CD4-positive, alpha-beta memory T cell (primary cell): Measurements from ENCODE around the gene ADRM1. TPM values are rescaled to one million over a fixed set of nuclear protein-coding genes. Genes with fewer than 3 reads are reported as not detected.

ENCODE experiments used
- CTCF ChIA-PET: fragments of 350-600 bp; sonication (Branson Sonifier 250); formaldehyde crosslinking; loops from one replicate; lab custom pipeline; 2021; ENCODE audit warnings: inconsistent platforms; ENCODE audit not compliant: partially characterized antibody; lab: Charles Lee
- POLR2A ChIA-PET: fragments of 350-600 bp; sonication (Branson Sonifier 250); formaldehyde crosslinking; loops from one replicate; lab custom pipeline; 2021; ENCODE audit not compliant: partially characterized antibody; lab: Charles Lee
- DNase-seq, 5 donors: peaks; one replicate each; pipeline versions ENCODE4 v3.0.0 to v3.0.0-alpha.2; 2020 to 2022; ENCODE audit warnings: mixed read lengths in 1 of 5
- H3K27ac ChIP-seq: one replicate; pipeline ENCODE4 v1.7.0; 2013; ENCODE audit warnings: low read depth, low read length
- H3K27me3 ChIP-seq: 2 replicates; pipeline ENCODE4 v1.7.0; 2013; ENCODE audit warnings: mild to moderate bottlenecking, low read length, moderate library complexity; ENCODE audit not compliant: insufficient read depth
- H3K36me3 ChIP-seq: 2 replicates; pipeline ENCODE4 v1.7.0; 2013; ENCODE audit warnings: mild to moderate bottlenecking, low read length, moderate library complexity; ENCODE audit not compliant: insufficient read depth
- H3K4me1 ChIP-seq: 2 replicates; pipeline ENCODE4 v1.7.0; 2013; ENCODE audit warnings: mild to moderate bottlenecking, low read length, moderate library complexity; ENCODE audit not compliant: insufficient read depth
- H3K4me3 ChIP-seq, 2 donors: one replicate each; pipeline ENCODE4 v1.7.0; 2013; ENCODE audit warnings: low read length in 2 of 2, mild to moderate bottlenecking in 1 of 2
- H3K9me3 ChIP-seq, 2 donors: one replicate each; pipeline ENCODE4 v1.7.0; 2013; ENCODE audit warnings: low read length in 2 of 2, control low read depth in 1 of 2; ENCODE audit not compliant: control insufficient read depth in 1 of 2
- H3K27ac Mint-ChIP-seq, 7 donors: one replicate each; pipeline ENCODE4 v1.8.0; 2020 to 2021; ENCODE audit warnings: mixed read lengths in 7 of 7, mild to moderate bottlenecking in 6 of 7, inconsistent platforms in 3 of 7, moderate library complexity in 3 of 7
- H3K27me3 Mint-ChIP-seq, 2 donors: one replicate each; pipeline ENCODE4 v1.8.0; 2020 to 2021; ENCODE audit warnings: mixed read lengths in 2 of 2
- H3K36me3 Mint-ChIP-seq, 2 donors: one replicate each; pipeline ENCODE4 v1.8.0; 2020 to 2021; ENCODE audit warnings: mixed read lengths in 2 of 2, inconsistent platforms in 1 of 2, mild to moderate bottlenecking in 1 of 2
- H3K4me1 Mint-ChIP-seq, 4 donors: one replicate each; pipeline ENCODE4 v1.8.0; 2020 to 2021; ENCODE audit warnings: mixed read lengths in 4 of 4, mild to moderate bottlenecking in 1 of 4
- H3K4me3 Mint-ChIP-seq, 8 donors: one replicate each; pipeline ENCODE4 v1.8.0; 2020 to 2021; ENCODE audit warnings: mixed read lengths in 8 of 8, mild to moderate bottlenecking in 7 of 8, moderate library complexity in 6 of 8, inconsistent platforms in 3 of 8
- H3K9me3 Mint-ChIP-seq, 8 donors: one replicate each; pipeline ENCODE4 v1.8.0; 2020 to 2021; ENCODE audit warnings: mixed read lengths in 8 of 8, mild to moderate bottlenecking in 5 of 8, inconsistent platforms in 3 of 8, moderate library complexity in 1 of 8
- intact Hi-C: fragments of 100-400 bp; cut with micrococcal nuclease; formaldehyde crosslinking; loops from one replicate; pipeline ENCODE4 v1.15.1; 2023
- polyA plus RNA-seq, 2 donors: library from polyadenylated mRNA; unstranded; fragments of 300-500 nt; fragmentation: Illumina TruSeq; gene quantifications; one replicate each; pipeline ENCODE4 v1.2.3, GENCODE V29; 2021
- total RNA-seq, 2 experiments: library from RNA; stranded (reverse); gene quantifications; one replicate each; pipeline ENCODE4 v1.2.3, GENCODE V29; 2021

ADRM1 gene
- total and polyA plus RNA-seq, 4 experiments from 2014 or later = 59.4 to 102 (median 79.0) TPM

DNA sequence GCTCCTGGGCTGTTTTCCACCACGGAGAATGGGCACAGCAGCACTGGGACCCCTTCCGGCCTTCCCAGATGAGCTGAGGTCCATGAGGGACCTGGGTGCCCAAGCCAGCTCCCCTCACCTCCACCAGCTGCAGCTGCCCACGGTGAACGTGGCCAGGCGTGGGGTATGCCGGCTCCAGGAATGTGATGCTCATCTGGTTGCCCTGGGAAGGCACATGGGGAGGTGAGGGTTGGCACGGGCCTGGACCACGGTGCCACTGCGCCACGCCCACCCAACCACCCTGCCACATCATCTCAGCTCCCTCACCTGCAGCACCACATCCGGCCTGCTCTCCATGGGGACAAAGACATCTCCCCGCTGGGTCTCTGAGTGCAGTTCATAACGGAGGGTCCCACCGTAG is 23.8 kb downstream of the ADRM1 start:
- Histone ChIP-seq H3K4me3 (no peak overlapping the region), H3K36me3 (no peaks in the 10 kb centered on the region), H3K27me3 (no peaks in the 10 kb centered on the region), H3K4me1 (no peaks in the 10 kb centered on the region), H3K9me3 (no peaks in the 10 kb centered on the region), H3K27ac (no peak overlapping the region)
- Mint-ChIP-seq H3K27ac (no peak overlapping the region), H3K4me3 (no peak overlapping the region), H3K9me3 (peaks cover 0 to 2% (median 0%) of the 10 kb centered on the region in 8 donors), H3K36me3 (no peaks in the 10 kb centered on the region), H3K4me1 (peaks cover 0 to 2% (median 0%) of the 10 kb centered on the region in 4 donors), H3K27me3 (no peaks in the 10 kb centered on the region)
- POLR2A ChIA-PET = no interaction called here
- intact Hi-C loops = no loop called here
- CTCF ChIA-PET = interaction anchor here (0.6 kb wide), 1 partner anchor 71 kb away, joined by 3 read pairs; no protein-coding TSS in a partner anchor
- peak in 1 of 5 donors; percentile 7 for DNase-seq

- ChIA-PET POLR2A (no interaction called here), CTCF (no interaction called here)
- Mint-ChIP-seq H3K4me1 (peaks cover 0 to 2% (median 0%) of the 10 kb centered on the region in 4 donors), H3K36me3 (no peaks in the 10 kb centered on the region), H3K27me3 (no peaks in the 10 kb centered on the region), H3K27ac (no peak overlapping the region), H3K9me3 (peaks cover 0 to 2% (median 0%) of the 10 kb centered on the region in 8 donors), H3K4me3 (no peak overlapping the region)
- intact Hi-C loops = no loop called here
- peak in 1 of 5 donors; percentile 25 for DNase-seq
- Histone ChIP-seq H3K36me3 (no peaks in the 10 kb centered on the region), H3K4me3 (no peak overlapping the region), H3K4me1 (no peaks in the 10 kb centered on the region), H3K9me3 (no peaks in the 10 kb centered on the region), H3K27me3 (no peaks in the 10 kb centered on the region), H3K27ac (no peak overlapping the region)
These were observed 24.3 kb downstream of the ADRM1 start for GRCh38 chr20:62326959-62327725.

- no peaks in the 10 kb centered on the region for H3K4me1 ChIP-seq
- Mint-ChIP-seq H3K9me3 (peaks cover 0 to 2% (median 0%) of the 10 kb centered on the region in 8 donors), H3K27me3 (no peaks in the 10 kb centered on the region), H3K27ac (no peak overlapping the region), H3K36me3 (no peaks in the 10 kb centered on the region), H3K4me3 (no peak overlapping the region), H3K4me1 (peaks cover 0 to 2% (median 0%) of the 10 kb centered on the region in 4 donors)
- H3K4me3 ChIP-seq = no peak overlapping the region
- H3K27me3 ChIP-seq = no peaks in the 10 kb centered on the region
- CTCF ChIA-PET = no interaction called here
- POLR2A ChIA-PET = no interaction called here
- no peak overlapping the region for H3K27ac ChIP-seq
- intact Hi-C loops = no loop called here
- no peaks in the 10 kb centered on the region for H3K9me3 ChIP-seq
- DNase-seq = peak in 1 of 5 donors; percentile 36
- H3K36me3 ChIP-seq = no peaks in the 10 kb centered on the region
These were observed 25.1 kb downstream of the ADRM1 start for GRCh38 chr20:62327726-62328495.

- POLR2A ChIA-PET = no interaction called here
- H3K9me3 Mint-ChIP-seq = peaks cover 0 to 2% (median 0%) of the 10 kb centered on the region in 8 donors
- CTCF ChIA-PET = no interaction called here
- no peaks in the 10 kb centered on the region for H3K4me1 ChIP-seq
- H3K27me3 ChIP-seq = no peaks in the 10 kb centered on the region
- peak in 1 of 5 donors; percentile 14 for DNase-seq
- no peaks in the 10 kb centered on the region for H3K27me3 Mint-ChIP-seq
- no peaks in the 10 kb centered on the region for H3K9me3 ChIP-seq
- no peak overlapping the region for H3K27ac ChIP-seq
- H3K4me1 Mint-ChIP-seq = peaks cover 0 to 2% (median 0%) of the 10 kb centered on the region in 4 donors
- H3K36me3 Mint-ChIP-seq = no peaks in the 10 kb centered on the region
- H3K4me3 Mint-ChIP-seq = no peak overlapping the region
- H3K27ac Mint-ChIP-seq = no peak overlapping the region
- H3K36me3 ChIP-seq = no peaks in the 10 kb centered on the region
- H3K4me3 ChIP-seq = no peak overlapping the region
- intact Hi-C loops = no loop called here
These were observed 26.0 kb downstream of the ADRM1 start for GRCh38 chr20:62328684-62329388.

GRCh38 chr20:62329389-62330377 is 26.9 kb downstream of the ADRM1 start:
- H3K36me3 ChIP-seq = no peaks in the 10 kb centered on the region
- no peak overlapping the region for H3K4me3 ChIP-seq
- Mint-ChIP-seq H3K27me3 (no peaks in the 10 kb centered on the region), H3K36me3 (no peaks in the 10 kb centered on the region), H3K4me3 (no peak overlapping the region), H3K4me1 (peaks cover 0 to 2% (median 0%) of the 10 kb centered on the region in 4 donors), H3K27ac (peak overlapping the region in 1 of 7 donors; percentile 53), H3K9me3 (peaks cover 0 to 2% (median 0%) of the 10 kb centered on the region in 8 donors)
- POLR2A ChIA-PET = no interaction called here
- no peak overlapping the region for H3K27ac ChIP-seq
- H3K4me1 ChIP-seq = no peaks in the 10 kb centered on the region
- peak in 1 of 5 donors; percentile 26 for DNase-seq
- H3K27me3 ChIP-seq = no peaks in the 10 kb centered on the region
- H3K9me3 ChIP-seq = no peaks in the 10 kb centered on the region
- CTCF ChIA-PET = no interaction called here
- intact Hi-C loops = no loop called here

- Histone ChIP-seq H3K9me3 (no peaks in the 10 kb centered on the region), H3K4me1 (no peaks in the 10 kb centered on the region), H3K4me3 (no peak overlapping the region), H3K36me3 (no peaks in the 10 kb centered on the region), H3K27me3 (no peaks in the 10 kb centered on the region), H3K27ac (no peak overlapping the region)
- H3K36me3 Mint-ChIP-seq = no peaks in the 10 kb centered on the region
- peak in 1 of 5 donors; percentile 3 for DNase-seq
- intact Hi-C loops = no loop called here
- POLR2A ChIA-PET = no interaction called here
- CTCF ChIA-PET = no interaction called here
- H3K9me3 Mint-ChIP-seq = peaks cover 0 to 2% (median 0%) of the 10 kb centered on the region in 8 donors
- no peak overlapping the region for H3K27ac Mint-ChIP-seq
- no peaks in the 10 kb centered on the region for H3K4me1 Mint-ChIP-seq
- no peaks in the 10 kb centered on the region for H3K27me3 Mint-ChIP-seq
- H3K4me3 Mint-ChIP-seq = no peak overlapping the region
These were observed 27.9 kb downstream of the ADRM1 start for GRCh38 chr20:62330576-62331317.
